Liver (tissue), 3 donors: Measurements from ENCODE around the gene SLC35B1.

Source experiments
- ATF3 ChIP-seq: IDR thresholded peaks from 2 replicates; pipeline ENCODE4 v1.6.1; 2016; ENCODE audit warnings: antibody characterized with exemption
- CTCF ChIP-seq: fragments of 150-350 bp; IDR thresholded peaks from 2 replicates; pipeline ENCODE4 v1.5.1; 2017; ENCODE audit warnings: improper control_type of control experiment, low read depth, low read length; ENCODE audit not compliant: missing input control
- EGR1 ChIP-seq, 2 donors: IDR thresholded peaks; 2 replicates each; pipeline ENCODE4 v1.6.1; 2016 to 2018; ENCODE audit warnings: antibody characterized with exemption in 2 of 2, low read depth in 2 of 2
- FOXA1 ChIP-seq: IDR thresholded peaks from 2 replicates; pipeline ENCODE4 v1.6.1; 2016; ENCODE audit warnings: antibody characterized with exemption
- GABPA ChIP-seq, 2 donors: IDR thresholded peaks in 1 of 2; conservative IDR thresholded peaks in 1 of 2; 2 replicates each; pipeline ENCODE4 v1.6.1; 2016; ENCODE audit warnings: antibody characterized with exemption in 2 of 2, mild to moderate bottlenecking in 1 of 2, moderate library complexity in 1 of 2
- HNF4A ChIP-seq, 2 donors: conservative IDR thresholded peaks; 2 replicates each; pipeline ENCODE4 v1.6.1; 2016; ENCODE audit warnings: antibody characterized with exemption in 2 of 2, mild to moderate bottlenecking in 2 of 2
- MAX ChIP-seq: IDR thresholded peaks from 2 replicates; pipeline ENCODE4 v1.6.1; 2016; ENCODE audit warnings: antibody characterized with exemption
- RAD21 ChIP-seq, 2 donors: IDR thresholded peaks; 2 replicates each; pipeline ENCODE4 v1.6.1; 2016; ENCODE audit warnings: antibody characterized with exemption in 2 of 2, mild to moderate bottlenecking in 2 of 2
- REST ChIP-seq: IDR thresholded peaks from 2 replicates; pipeline ENCODE4 v1.6.1; 2016; ENCODE audit warnings: antibody characterized with exemption, mild to moderate bottlenecking
- RXRA ChIP-seq, 2 donors: IDR thresholded peaks; 2 replicates each; pipeline ENCODE4 v1.6.1; 2017 to 2018; ENCODE audit warnings: antibody characterized with exemption in 2 of 2, mild to moderate bottlenecking in 1 of 2
- SP1 ChIP-seq: IDR thresholded peaks from 2 replicates; pipeline ENCODE4 v1.6.1; 2018; ENCODE audit warnings: antibody characterized with exemption, mild to moderate bottlenecking
- TAF1 ChIP-seq: conservative IDR thresholded peaks from 2 replicates; pipeline ENCODE4 v1.6.1; 2016; ENCODE audit warnings: antibody characterized with exemption, mild to moderate bottlenecking
- YY1 ChIP-seq: IDR thresholded peaks from 2 replicates; pipeline ENCODE4 v1.6.1; 2016; ENCODE audit warnings: antibody characterized with exemption, mild to moderate bottlenecking
- ZBTB33 ChIP-seq: IDR thresholded peaks from 2 replicates; pipeline ENCODE4 v1.6.1; 2016; ENCODE audit warnings: antibody characterized with exemption
- donor health status: healthy.
- donor health status: healthy.

- TF ChIP-seq CTCF (no peak), RAD21 (IDR thresholded peaks at IDR 0.05) (no peak), EGR1 (IDR thresholded peaks at IDR 0.05; ENCODE audit: low read depth in 2 of 2) (no peak), REST (no peak), FOXA1 (no peak), MAX (no peak), GABPA (IDR thresholded peaks at IDR 0.05 in 1 of 2, conservative IDR thresholded peaks at IDR 0.05 in 1 of 2) (no peak), RXRA (IDR thresholded peaks at IDR 0.05) (no peak), YY1 (no peak), ZBTB33 (no peak), SP1 (no peak), ATF3 (no peak), HNF4A (conservative IDR thresholded peaks at IDR 0.05) (no peak), TAF1 (no peak)
Measured at GRCh38 chr17:49656247-49656646, 51.5 kb downstream of the SLC35B1 start.
